Keratinocyte (primary cell): ENCODE measurements around the gene PTPN12. TPM values are rescaled to one million over a fixed set of nuclear protein-coding genes. Genes with fewer than 3 reads are reported as not detected.

Experiments
- DNase-seq: peaks from one replicate; pipeline ENCODE4 v3.0.0-alpha.2; 2011; ENCODE audit warnings: low read depth, missing footprints, low spot score
- FAIRE-seq: peaks from 2 replicates; lab custom pipeline; 2011; peaks lifted over from hg19 to GRCh38; lab: Jason Lieb, UNC
- H2AFZ ChIP-seq: 2 replicates; pipeline ENCODE4 v1.6.0; 2012; ENCODE audit warnings: low read length, control low read depth, inconsistent platforms; ENCODE audit not compliant: control insufficient read depth
- H3K27ac ChIP-seq: 2 replicates; pipeline ENCODE4 v1.5.1; 2011; ENCODE audit warnings: low read length; ENCODE audit not compliant: control insufficient read depth, insufficient read depth
- H3K27me3 ChIP-seq: 3 replicates; pipeline ENCODE4 v1.6.0; 2011; ENCODE audit warnings: low read length; ENCODE audit not compliant: control insufficient read depth, insufficient read depth; ENCODE audit errors: extremely low read depth
- H3K36me3 ChIP-seq, 2 experiments: 2 replicates in 1 of 2; 3 replicates in 1 of 2; pipeline ENCODE4 v1.5.1; 2011; ENCODE audit warnings: low read length in 2 of 2, mild to moderate bottlenecking in 1 of 2; ENCODE audit not compliant: control insufficient read depth in 2 of 2, insufficient read depth in 2 of 2; ENCODE audit errors: extremely low read depth in 1 of 2
- H3K4me1 ChIP-seq: 3 replicates; pipeline ENCODE4 v1.5.1; 2011; ENCODE audit warnings: low read length; ENCODE audit not compliant: control insufficient read depth, insufficient read depth; ENCODE audit errors: extremely low read depth
- H3K4me2 ChIP-seq: 3 replicates; pipeline ENCODE4 v1.6.0; 2011; ENCODE audit warnings: low read depth, low read length; ENCODE audit not compliant: control insufficient read depth, insufficient read depth; ENCODE audit errors: extremely low read depth
- H3K4me3 ChIP-seq, 3 experiments: fragments of 200-600 bp in 1 of 3; sonication (generic) in 1 of 3; 2 replicates in 2 of 3; 3 replicates in 1 of 3; pipeline ENCODE4 v1.5.1; 2011 to 2016; ENCODE audit warnings: low read length in 3 of 3, mild to moderate bottlenecking in 3 of 3, control low read depth in 2 of 3, inconsistent platforms in 1 of 3, low read depth in 1 of 3, mixed read lengths in 1 of 3, mixed run types in 1 of 3, moderate library complexity in 1 of 3; ENCODE audit not compliant: control insufficient read depth in 2 of 3, insufficient read depth in 2 of 3; ENCODE audit errors: extremely low read depth in 1 of 3
- H3K79me2 ChIP-seq: 2 replicates; pipeline ENCODE4 v1.6.0; 2012; ENCODE audit warnings: low read length; ENCODE audit not compliant: control insufficient read depth, insufficient read depth
- H3K9ac ChIP-seq: 3 replicates; pipeline ENCODE4 v1.6.0; 2011; ENCODE audit warnings: low read length; ENCODE audit not compliant: control insufficient read depth, insufficient read depth; ENCODE audit errors: extremely low read depth
- H3K9me1 ChIP-seq: 3 replicates; pipeline ENCODE4 v1.6.0; 2011; ENCODE audit warnings: low read length; ENCODE audit not compliant: control insufficient read depth, insufficient read depth; ENCODE audit errors: extremely low read depth
- H3K9me3 ChIP-seq: 2 replicates; pipeline ENCODE4 v1.5.1; 2012; ENCODE audit warnings: low read depth, low read length; ENCODE audit not compliant: control insufficient read depth
- H4K20me1 ChIP-seq: 3 replicates; pipeline ENCODE4 v1.6.0; 2011; ENCODE audit warnings: low read length; ENCODE audit not compliant: control insufficient read depth, insufficient read depth; ENCODE audit errors: extremely low read depth
- CTCF ChIP-seq, 3 experiments: IDR thresholded peaks in 1 of 3; conservative IDR thresholded peaks in 1 of 3; optimal IDR thresholded peaks in 1 of 3; 2 replicates in 2 of 3; 3 replicates in 1 of 3; pipeline versions ENCODE3 to v1.5.1; 2011; ENCODE audit warnings: low read length in 3 of 3, mild to moderate bottlenecking in 3 of 3, moderate library complexity in 2 of 3, control low read depth in 1 of 3, inconsistent platforms in 1 of 3; ENCODE audit not compliant: insufficient read depth in 2 of 3; ENCODE audit errors: extremely low read depth in 1 of 3
- EZH2 ChIP-seq: IDR thresholded peaks from one replicate; pipeline ENCODE4 v1.6.1; 2012; ENCODE audit warnings: inconsistent platforms, mild to moderate bottlenecking, low read length, moderate library complexity
- dilution Hi-C: fragments of 300-500 bp; cut with MboI; formaldehyde crosslinking; loops from one replicate; pipeline ENCODE4 v1.7.0; 2020; ENCODE audit warnings: low sequenced_read_pairs; ENCODE audit not compliant: extremely low pct_ligation_motif_present
- polyA plus RNA-seq, 5 experiments: library from polyadenylated mRNA; depleted of rRNA in 3 of 5; stranded (reverse) in 3 of 5; stranded (forward) in 1 of 5; unstranded in 1 of 5; fragments of >200 nt; gene quantifications; 1 replicate in 1 of 5; 2 replicates in 3 of 5; 3 replicates in 1 of 5; pipeline versions ENCODE4 v1.2.1 to v1.2.3, GENCODE V29; 2011 to 2012; ENCODE audit warnings: missing spikeins in 2 of 5, low read depth in 1 of 5, low replicate concordance in 1 of 5

The PTPN12 gene
- polyA plus RNA-seq, 1 donor (not counting 4 experiments of a cell fraction or from before 2014, with no cell fraction given) = 61.1 TPM

GRCh38 chr7:77565917-77566316, 28.8 kb downstream of the PTPN12 start:
- dilution Hi-C loops = no loop called here
- FAIRE-seq = no peak
- H3K4me2 ChIP-seq = peak overlapping the region; percentile 23

GRCh38 chr7:77566421-77566820, 29.3 kb downstream of the PTPN12 start:
- TF ChIP-seq EZH2 (no peak), CTCF (optimal IDR thresholded peaks at IDR 0.05 in 1 of 3, IDR thresholded peaks at IDR 0.05 in 1 of 3, conservative IDR thresholded peaks at IDR 0.05 in 1 of 3; ENCODE audit: extremely low read depth in 1 of 3, insufficient read depth in 2 of 3, low read length in 3 of 3) (no peak)
- Histone ChIP-seq H3K27ac (peak overlapping the region; percentile 52), H3K27me3 (no peaks in the 10 kb centered on the region), H3K79me2 (peaks cover 92% of the 10 kb centered on the region), H3K9ac (no peak overlapping the region), H3K4me3 (no peak overlapping the region), H3K9me3 (no peaks in the 10 kb centered on the region), H3K4me1 (peaks cover 22% of the 10 kb centered on the region), H3K4me2 (peak overlapping the region; percentile 23), H3K36me3 (peaks cover 6 to 9% of the 10 kb centered on the region in 2 experiments), H2AFZ (no peak overlapping the region), H3K9me1 (peaks cover 3% of the 10 kb centered on the region), H4K20me1 (peaks cover 7% of the 10 kb centered on the region)
- no peak for FAIRE-seq
- no peak for DNase-seq
- dilution Hi-C loops = no loop called here

More at GRCh38 chr7:77565917-77566316, 28.8 kb downstream of the PTPN12 start:
- no peak for DNase-seq
- Histone ChIP-seq H3K9me1 (peaks cover 3% of the 10 kb centered on the region), H3K36me3 (peaks cover 6 to 9% of the 10 kb centered on the region in 2 experiments), H3K4me1 (peaks cover 22% of the 10 kb centered on the region), H2AFZ (no peak overlapping the region), H3K9ac (no peak overlapping the region), H3K79me2 (peaks cover 95% of the 10 kb centered on the region), H3K4me3 (no peak overlapping the region), H4K20me1 (peaks cover 7% of the 10 kb centered on the region), H3K27ac (peak overlapping the region; percentile 52), H3K27me3 (no peaks in the 10 kb centered on the region), H3K9me3 (no peaks in the 10 kb centered on the region)
- no peak for TF ChIP-seq CTCF (optimal IDR thresholded peaks at IDR 0.05 in 1 of 3, IDR thresholded peaks at IDR 0.05 in 1 of 3, conservative IDR thresholded peaks at IDR 0.05 in 1 of 3; ENCODE audit: extremely low read depth in 1 of 3, insufficient read depth in 2 of 3, low read length in 3 of 3)
- no peak for TF ChIP-seq EZH2
